PC-9 (cell line): Measurements from ENCODE around the gene PSME3IP1. TPM values are rescaled to one million over a fixed set of nuclear protein-coding genes. Genes with fewer than 3 reads are reported as not detected.
A peak's percentile ranks its signal among the peaks of the same experiment; 100 is the strongest.

Source experiments
- BruUV-seq: library from RNA; stranded (reverse); fragments of 400-500 nt; replicated peaks from 2 replicates; lab custom pipeline; 2021; lab: Mats Ljungman, UMichigan
- CTCF ChIA-PET: fragments of 300-600 bp; sonication (Branson Sonifier 250); formaldehyde crosslinking; loops from one replicate; lab custom pipeline; 2022; ENCODE audit warnings: antibody characterized with exemption; lab: Charles Lee
- POLR2A ChIA-PET: fragments of 300-600 bp; sonication (Branson Sonifier 250); formaldehyde crosslinking; loops from one replicate; lab custom pipeline; 2022; ENCODE audit warnings: antibody characterized with exemption; ENCODE audit not compliant: unreplicated experiment; lab: Charles Lee
- DNase-seq, 2 experiments: peaks; one replicate each; pipeline versions ENCODE4 v3.0.0 to v3.0.0-alpha.2; 2015 to 2022; ENCODE audit warnings: mixed read lengths in 1 of 2
- H2AFZ ChIP-seq: fragments of 200-600 bp; sonication (generic); 2 replicates; pipeline ENCODE4 v1.8.1; 2017; ENCODE audit warnings: antibody characterized with exemption
- H3F3A ChIP-seq: fragments of 200-600 bp; sonication (generic); 2 replicates; pipeline ENCODE4 v1.8.1; 2017; ENCODE audit warnings: antibody characterized with exemption, mild to moderate bottlenecking, low read depth; ENCODE audit not compliant: insufficient read depth
- H3K27ac ChIP-seq: fragments of 200-600 bp; sonication (generic); 2 replicates; pipeline ENCODE4 v1.6.1; 2016; ENCODE audit warnings: mixed run types
- H3K27me3 ChIP-seq: fragments of 200-600 bp; sonication (generic); 2 replicates; pipeline ENCODE4 v1.6.1; 2016; ENCODE audit warnings: low read depth, mixed run types; ENCODE audit not compliant: insufficient read depth
- H3K36me3 ChIP-seq: fragments of 200-600 bp; sonication (generic); 2 replicates; pipeline ENCODE4 v1.6.1; 2016; ENCODE audit warnings: low read depth, mixed run types
- H3K4me1 ChIP-seq: fragments of 200-600 bp; sonication (generic); replicated peaks from 2 replicates; pipeline ENCODE4 v1.6.1; 2016; ENCODE audit warnings: mixed run types; ENCODE audit not compliant: insufficient read depth
- H3K4me2 ChIP-seq: fragments of 200-600 bp; sonication (generic); 2 replicates; pipeline ENCODE4 v1.6.1; 2017; ENCODE audit warnings: mixed run types
- H3K4me3 ChIP-seq: fragments of 200-600 bp; sonication (generic); 2 replicates; pipeline ENCODE4 v1.6.1; 2016; ENCODE audit warnings: mixed run types
- H3K79me2 ChIP-seq: fragments of 200-600 bp; sonication (generic); 2 replicates; pipeline ENCODE4 v1.6.1; 2017; ENCODE audit warnings: low read depth, mixed run types
- H3K9me2 ChIP-seq: fragments of 200-600 bp; sonication (generic); 2 replicates; pipeline ENCODE4 v1.8.1; 2017; ENCODE audit warnings: mild to moderate bottlenecking; ENCODE audit not compliant: insufficient read depth
- H3K9me3 ChIP-seq: fragments of 200-600 bp; sonication (generic); 2 replicates; pipeline ENCODE4 v1.8.1; 2016; ENCODE audit warnings: low read depth; ENCODE audit not compliant: insufficient read depth
- H4K20me1 ChIP-seq: fragments of 200-600 bp; sonication (generic); 2 replicates; pipeline ENCODE4 v1.8.1; 2017; ENCODE audit not compliant: insufficient read depth
- EZH2 ChIP-seq: fragments of 200-600 bp; sonication (generic); IDR thresholded peaks from 2 replicates; pipeline ENCODE4 v1.8.0; 2017; ENCODE audit warnings: antibody characterized with exemption, low read depth
- intact Hi-C: fragments of 100-400 bp; cut with micrococcal nuclease; formaldehyde crosslinking; loops from one replicate; pipeline ENCODE4 v1.10.0; 2022; ENCODE audit not compliant: unreplicated experiment
- total RNA-seq: library from RNA; stranded (reverse); gene quantifications from 2 replicates; pipeline ENCODE4 v1.2.3, GENCODE V29; 2021
- TF ChIP-seq, protein P1 (sequence below): fragments of 200-600 bp; sonication (generic); conservative IDR thresholded peaks from 2 replicates; pipeline ENCODE4 v1.6.1; 2017; ENCODE audit warnings: mixed run types, antibody characterized with exemption, mild to moderate bottlenecking, moderate library complexity

PSME3IP1 gene
- total RNA-seq, 1 experiment from 2014 or later = 121 TPM

DNA sequence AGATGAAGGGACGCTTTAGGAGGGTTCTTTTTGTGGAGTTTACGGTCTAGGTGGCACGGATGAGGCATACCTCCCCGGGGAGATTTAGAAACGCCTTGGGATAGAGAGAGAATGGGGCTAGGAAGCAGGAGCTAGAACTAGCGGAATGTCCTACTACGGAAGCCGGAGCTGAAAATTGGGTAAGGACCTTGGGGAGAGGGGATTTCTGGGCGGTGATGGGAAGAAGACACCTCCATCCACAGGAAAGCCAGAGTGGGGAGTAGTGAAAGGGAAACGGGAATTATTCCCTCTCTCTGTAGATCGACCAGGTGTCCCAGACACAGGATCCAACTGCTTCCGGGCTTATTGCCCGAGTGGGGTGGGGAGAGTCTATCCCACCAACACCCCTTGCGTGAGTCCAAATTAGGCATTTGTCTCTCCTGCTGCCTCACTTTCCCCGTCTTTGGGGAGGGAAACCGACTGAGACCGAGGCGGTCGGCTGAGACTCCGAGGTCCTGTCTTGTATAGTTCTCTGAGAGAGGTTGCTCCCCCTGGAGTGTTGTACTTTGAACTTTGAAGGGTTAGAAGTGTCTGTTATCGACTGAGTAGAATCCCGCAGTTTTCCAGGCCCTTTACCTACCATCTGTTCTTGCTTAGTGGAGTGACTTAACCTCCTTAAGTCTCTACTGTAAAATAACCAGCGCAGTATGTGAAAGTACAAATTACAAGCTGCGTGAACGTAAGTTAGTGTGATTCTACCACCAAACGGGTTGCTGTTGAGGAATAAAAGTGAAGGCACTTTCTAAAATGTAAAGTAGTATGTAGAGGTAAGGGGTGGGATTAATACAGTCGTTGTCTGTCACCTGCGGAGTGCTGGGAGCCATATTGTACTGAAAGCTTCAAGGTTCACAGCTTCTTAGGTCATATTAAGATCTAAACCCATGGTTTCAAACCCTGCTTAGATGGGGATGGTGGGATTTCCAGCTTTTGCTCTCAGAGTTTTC lies 1.3 kb upstream of the PSME3IP1 start:
- no peak for TF ChIP-seq EZH2
- TF ChIP-seq, protein P1, sequence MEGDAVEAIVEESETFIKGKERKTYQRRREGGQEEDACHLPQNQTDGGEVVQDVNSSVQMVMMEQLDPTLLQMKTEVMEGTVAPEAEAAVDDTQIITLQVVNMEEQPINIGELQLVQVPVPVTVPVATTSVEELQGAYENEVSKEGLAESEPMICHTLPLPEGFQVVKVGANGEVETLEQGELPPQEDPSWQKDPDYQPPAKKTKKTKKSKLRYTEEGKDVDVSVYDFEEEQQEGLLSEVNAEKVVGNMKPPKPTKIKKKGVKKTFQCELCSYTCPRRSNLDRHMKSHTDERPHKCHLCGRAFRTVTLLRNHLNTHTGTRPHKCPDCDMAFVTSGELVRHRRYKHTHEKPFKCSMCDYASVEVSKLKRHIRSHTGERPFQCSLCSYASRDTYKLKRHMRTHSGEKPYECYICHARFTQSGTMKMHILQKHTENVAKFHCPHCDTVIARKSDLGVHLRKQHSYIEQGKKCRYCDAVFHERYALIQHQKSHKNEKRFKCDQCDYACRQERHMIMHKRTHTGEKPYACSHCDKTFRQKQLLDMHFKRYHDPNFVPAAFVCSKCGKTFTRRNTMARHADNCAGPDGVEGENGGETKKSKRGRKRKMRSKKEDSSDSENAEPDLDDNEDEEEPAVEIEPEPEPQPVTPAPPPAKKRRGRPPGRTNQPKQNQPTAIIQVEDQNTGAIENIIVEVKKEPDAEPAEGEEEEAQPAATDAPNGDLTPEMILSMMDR = no peak
- Histone ChIP-seq H4K20me1 (no peaks in the 10 kb centered on the region; the same call in 1 of the 2 replicates), H3K79me2 (peaks cover 96% of the 10 kb centered on the region), H3K4me1 (peaks cover 53% of the 10 kb centered on the region), H3K4me3 (peak overlapping the region; percentile 75), H3K4me2 (peak overlapping the region; percentile 96), H3K27me3 (no peaks in the 10 kb centered on the region), H3K36me3 (no peaks in the 10 kb centered on the region), H2AFZ (peak overlapping the region; percentile 87), H3F3A (peaks cover 23% of the 10 kb centered on the region; the same call in 1 of the 2 replicates), H3K9me2 (no peaks in the 10 kb centered on the region), H3K9me3 (no peaks in the 10 kb centered on the region), H3K27ac (peak overlapping the region; percentile 32; the same call in 1 of the 2 replicates)
- CTCF ChIA-PET = interaction anchor here (0.5 to 1.4 kb wide), 3 partner anchors 57 to 113 kb away, joined by 3 to 7 read pairs (median 4); no protein-coding TSS in a partner anchor
- POLR2A ChIA-PET = interaction anchor here (0.6 kb wide), 1 partner anchor 1123 kb away, joined by 9 read pairs; no protein-coding TSS in a partner anchor
- BruUV-seq = no TSS peak
- intact Hi-C loops = loop anchor here (1.0 to 5.0 kb wide), 3 partner anchors 58 to 230 kb away; partner anchors contain the start of gene ARL2BP
- DNase-seq = peak in 1 of 2 experiments; percentile 18

DNA sequence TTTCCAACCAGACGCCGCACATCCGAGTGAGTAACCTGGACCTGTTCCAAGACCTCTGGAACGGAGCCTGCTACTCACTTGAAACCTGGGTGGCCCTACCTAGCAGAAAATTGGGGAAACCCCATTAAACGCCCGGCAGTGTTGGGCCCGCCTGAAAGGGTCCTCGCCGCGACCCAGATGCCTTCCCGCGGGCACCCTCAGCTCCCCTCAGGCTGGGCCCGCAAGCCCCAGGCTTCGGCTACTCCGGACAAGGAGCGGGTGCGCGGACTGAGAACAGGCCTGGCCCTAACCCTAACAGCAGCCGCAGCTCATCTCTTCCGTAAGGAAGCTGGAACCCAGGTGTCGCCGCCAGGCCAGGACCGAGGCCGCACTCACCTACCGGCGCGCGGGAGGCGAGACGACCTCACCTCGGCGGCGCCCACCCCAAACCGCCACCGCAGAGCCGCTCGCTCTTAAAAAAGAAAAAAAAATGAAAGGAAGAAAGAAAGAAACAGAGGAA lies 344 bp downstream of the PSME3IP1 start:
- H3K9me2 ChIP-seq = no peaks in the 10 kb centered on the region
- peaks cover 4% of the 10 kb centered on the region; the same call in 1 of the 2 replicates for H4K20me1 ChIP-seq
- TF ChIP-seq EZH2 = no peak
- TF ChIP-seq, protein P1 = no peak
- intact Hi-C loops = loop anchor here (5.0 kb wide), 1 partner anchor 232 kb away; no protein-coding TSS in a partner anchor
- peak overlapping the region; percentile 89 for H2AFZ ChIP-seq
- H3K4me2 ChIP-seq = peak overlapping the region; percentile 95
- peak overlapping the region; percentile 64 for H3K27ac ChIP-seq
- ChIA-PET CTCF (interaction anchor here (0.7 to 1.4 kb wide), 2 partner anchors 115 to 928 kb away, joined by 7 to 14 read pairs; no protein-coding TSS in a partner anchor), POLR2A (interaction anchor here (0.6 to 1.0 kb wide), 12 partner anchors 9 to 295 kb away, joined by 3 to 13 read pairs (median 7); partner anchors contain the start of gene ARL2BP)
- H3F3A ChIP-seq = peaks cover 9% of the 10 kb centered on the region; the same call in 1 of the 2 replicates
- H3K27me3 ChIP-seq = no peaks in the 10 kb centered on the region
- 0 out of 2 replicates have a peak, but pooled peaks cover 4% of the 10 kb centered on the region for H3K36me3 ChIP-seq
- TSS peak; percentile 84 for BruUV-seq
- no peaks in the 10 kb centered on the region for H3K9me3 ChIP-seq
- peaks cover 36% of the 10 kb centered on the region for H3K4me1 ChIP-seq
- peak overlapping the region; percentile 86 for H3K4me3 ChIP-seq
- peaks cover 96% of the 10 kb centered on the region for H3K79me2 ChIP-seq
- DNase-seq = peak; percentile 21 to 51
